Measurements from ENCODE around the gene HOOK2. TPM values are rescaled to one million over a fixed set of nuclear protein-coding genes. Genes with fewer than 3 reads are reported as not detected.
A peak's percentile ranks its signal among the peaks of the same experiment; 100 is the strongest.

HOOK2 gene
- total and polyA plus RNA-seq, 2 of the 13 experiments (the other 11 are each of a cell fraction or from before 2014, with no cell fraction given) = 9.2 to 12.9 TPM

DNA sequence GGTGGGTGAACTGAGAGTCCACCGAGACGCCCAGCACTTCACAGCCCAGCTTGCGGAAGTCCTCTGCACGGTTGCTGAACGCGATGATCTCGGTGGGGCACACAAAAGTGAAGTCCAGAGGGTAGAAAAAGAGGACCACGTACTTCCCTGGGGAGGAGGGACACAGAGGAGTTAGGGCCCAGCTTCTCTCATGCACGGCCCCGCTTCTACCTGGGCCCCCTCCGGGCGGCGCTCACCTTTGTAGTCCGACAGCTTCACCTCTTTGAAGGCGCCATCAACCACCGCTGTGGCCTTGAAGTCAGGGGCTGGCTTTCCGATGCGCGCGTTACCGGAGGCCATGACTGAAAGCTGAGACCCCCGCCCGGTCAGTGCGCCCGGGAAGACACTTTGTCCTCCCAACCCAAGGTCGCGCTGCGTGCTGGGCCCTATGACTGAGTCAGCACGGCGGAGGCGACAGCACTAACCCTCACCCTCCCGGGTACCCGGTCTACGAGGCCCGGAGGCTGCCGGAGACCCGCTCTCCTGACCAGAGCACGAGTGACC lies 25.6 kb upstream of the HOOK2 start (continued):
- TF ChIP-seq RXRB (CRISPR knock-in tag; IDR thresholded peaks at IDR 0.05; ENCODE audit: borderline replicate concordance) = peak; percentile 7; the same call in 1 of the 2 replicates
- TF ChIP-seq SP140L (CRISPR knock-in tag; IDR thresholded peaks at IDR 0.05; ENCODE audit: borderline replicate concordance) = no peak
- no peak for TF ChIP-seq TEAD2 (CRISPR knock-in tag; IDR thresholded peaks at IDR 0.05)
- no peak for TF ChIP-seq GATA4 (IDR thresholded peaks at IDR 0.05; ENCODE audit: borderline replicate concordance, low read depth)
- TF ChIP-seq ZNF510 (CRISPR knock-in tag; IDR thresholded peaks at IDR 0.05; ENCODE audit: low read depth) = no peak
- TF ChIP-seq KLF11 (CRISPR knock-in tag; IDR thresholded peaks at IDR 0.05) = peak; percentile 15; the same call in 1 of the 2 replicates
- TF ChIP-seq, protein P1, sequence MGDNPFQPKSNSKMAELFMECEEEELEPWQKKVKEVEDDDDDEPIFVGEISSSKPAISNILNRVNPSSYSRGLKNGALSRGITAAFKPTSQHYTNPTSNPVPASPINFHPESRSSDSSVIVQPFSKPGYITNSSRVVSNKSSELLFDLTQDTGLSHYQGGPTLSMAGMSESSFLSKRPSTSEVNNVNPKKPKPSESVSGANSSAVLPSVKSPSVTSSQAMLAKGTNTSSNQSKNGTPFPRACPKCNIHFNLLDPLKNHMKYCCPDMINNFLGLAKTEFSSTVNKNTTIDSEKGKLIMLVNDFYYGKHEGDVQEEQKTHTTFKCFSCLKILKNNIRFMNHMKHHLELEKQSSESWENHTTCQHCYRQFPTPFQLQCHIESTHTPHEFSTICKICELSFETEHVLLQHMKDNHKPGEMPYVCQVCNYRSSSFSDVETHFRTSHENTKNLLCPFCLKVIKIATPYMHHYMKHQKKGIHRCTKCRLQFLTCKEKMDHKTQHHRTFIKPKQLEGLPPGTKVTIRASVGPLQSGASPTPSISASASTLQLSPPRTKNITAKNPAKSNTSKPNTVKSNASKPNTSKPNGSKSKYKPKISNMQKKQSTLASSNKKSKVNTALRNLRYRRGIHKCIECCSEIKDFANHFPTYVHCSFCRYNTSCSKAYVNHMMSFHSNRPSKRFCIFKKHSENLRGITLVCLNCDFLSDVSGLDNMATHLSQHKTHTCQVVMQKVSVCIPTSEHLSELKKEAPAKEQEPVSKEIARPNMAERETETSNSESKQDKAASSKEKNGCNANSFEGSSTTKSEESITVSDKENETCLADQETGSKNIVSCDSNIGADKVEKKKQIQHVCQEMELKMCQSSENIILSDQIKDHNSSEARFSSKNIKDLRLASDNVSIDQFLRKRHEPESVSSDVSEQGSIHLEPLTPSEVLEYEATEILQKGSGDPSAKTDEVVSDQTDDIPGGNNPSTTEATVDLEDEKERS (CRISPR knock-in tag; IDR thresholded peaks at IDR 0.05) = no peak; the same call in 1 of the 2 replicates
- no peak for TF ChIP-seq SOX13 (IDR thresholded peaks at IDR 0.05)
- TF ChIP-seq SOX13 (CRISPR knock-in tag; conservative IDR thresholded peaks at IDR 0.05 in 1 of 2, IDR thresholded peaks at IDR 0.05 in 1 of 2) = no peak; a peak in 1 of 4 replicates
- TF ChIP-seq, protein P2, sequence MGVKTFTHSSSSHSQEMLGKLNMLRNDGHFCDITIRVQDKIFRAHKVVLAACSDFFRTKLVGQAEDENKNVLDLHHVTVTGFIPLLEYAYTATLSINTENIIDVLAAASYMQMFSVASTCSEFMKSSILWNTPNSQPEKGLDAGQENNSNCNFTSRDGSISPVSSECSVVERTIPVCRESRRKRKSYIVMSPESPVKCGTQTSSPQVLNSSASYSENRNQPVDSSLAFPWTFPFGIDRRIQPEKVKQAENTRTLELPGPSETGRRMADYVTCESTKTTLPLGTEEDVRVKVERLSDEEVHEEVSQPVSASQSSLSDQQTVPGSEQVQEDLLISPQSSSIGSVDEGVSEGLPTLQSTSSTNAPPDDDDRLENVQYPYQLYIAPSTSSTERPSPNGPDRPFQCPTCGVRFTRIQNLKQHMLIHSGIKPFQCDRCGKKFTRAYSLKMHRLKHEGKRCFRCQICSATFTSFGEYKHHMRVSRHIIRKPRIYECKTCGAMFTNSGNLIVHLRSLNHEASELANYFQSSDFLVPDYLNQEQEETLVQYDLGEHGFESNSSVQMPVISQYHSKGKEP (CRISPR knock-in tag; IDR thresholded peaks at IDR 0.05) = no peak
- TF ChIP-seq ZBTB21 (CRISPR knock-in tag; IDR thresholded peaks at IDR 0.05) = no peak
- TF ChIP-seq ZFP36 (IDR thresholded peaks at IDR 0.05; ENCODE audit: borderline replicate concordance, low read depth, low read length, partially characterized antibody) = no peak
- TF ChIP-seq TCF12 (IDR thresholded peaks at IDR 0.05) = no peak
- TF ChIP-seq TCF12 (CRISPR knock-in tag; IDR thresholded peaks at IDR 0.05) = no peak
- TF ChIP-seq ZNF678 (CRISPR knock-in tag; IDR thresholded peaks at IDR 0.05) = no peak
- no peak for TF ChIP-seq RBAK (CRISPR knock-in tag; IDR thresholded peaks at IDR 0.05)
- TF ChIP-seq KLF6 (CRISPR knock-in tag; IDR thresholded peaks at IDR 0.05) = no peak
- TF ChIP-seq ZNF720 (CRISPR knock-in tag; IDR thresholded peaks at IDR 0.05) = no peak
- TF ChIP-seq, protein P3, sequence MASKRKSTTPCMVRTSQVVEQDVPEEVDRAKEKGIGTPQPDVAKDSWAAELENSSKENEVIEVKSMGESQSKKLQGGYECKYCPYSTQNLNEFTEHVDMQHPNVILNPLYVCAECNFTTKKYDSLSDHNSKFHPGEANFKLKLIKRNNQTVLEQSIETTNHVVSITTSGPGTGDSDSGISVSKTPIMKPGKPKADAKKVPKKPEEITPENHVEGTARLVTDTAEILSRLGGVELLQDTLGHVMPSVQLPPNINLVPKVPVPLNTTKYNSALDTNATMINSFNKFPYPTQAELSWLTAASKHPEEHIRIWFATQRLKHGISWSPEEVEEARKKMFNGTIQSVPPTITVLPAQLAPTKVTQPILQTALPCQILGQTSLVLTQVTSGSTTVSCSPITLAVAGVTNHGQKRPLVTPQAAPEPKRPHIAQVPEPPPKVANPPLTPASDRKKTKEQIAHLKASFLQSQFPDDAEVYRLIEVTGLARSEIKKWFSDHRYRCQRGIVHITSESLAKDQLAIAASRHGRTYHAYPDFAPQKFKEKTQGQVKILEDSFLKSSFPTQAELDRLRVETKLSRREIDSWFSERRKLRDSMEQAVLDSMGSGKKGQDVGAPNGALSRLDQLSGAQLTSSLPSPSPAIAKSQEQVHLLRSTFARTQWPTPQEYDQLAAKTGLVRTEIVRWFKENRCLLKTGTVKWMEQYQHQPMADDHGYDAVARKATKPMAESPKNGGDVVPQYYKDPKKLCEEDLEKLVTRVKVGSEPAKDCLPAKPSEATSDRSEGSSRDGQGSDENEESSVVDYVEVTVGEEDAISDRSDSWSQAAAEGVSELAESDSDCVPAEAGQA (IDR thresholded peaks at IDR 0.05; ENCODE audit: low read depth) = no peak
- TF ChIP-seq, protein P3 (CRISPR knock-in tag; IDR thresholded peaks at IDR 0.05; ENCODE audit: borderline replicate concordance) = no peak
- TF ChIP-seq ZNF138 (CRISPR knock-in tag; IDR thresholded peaks at IDR 0.05; ENCODE audit: low read depth) = no peak
- TF ChIP-seq ZNF232 (CRISPR knock-in tag; IDR thresholded peaks at IDR 0.05; ENCODE audit: borderline replicate concordance) = 0 out of 2 replicates have a peak, but pooled peaks have one; percentile 49

Measured in HepG2 (cell line).